AG04449 (cell line): ENCODE measurements around the gene FBXL5.
"Not testable (repeated sequence)": the region's sequence is repeated elsewhere in the genome, so short reads cannot be mapped to it uniquely, and the experiment has no call there.

Experiments used
- CTCF ChIA-PET: fragments of 350-600 bp; formaldehyde crosslinking; extraction: SDS; loops from one replicate; lab custom pipeline; 2021; ENCODE audit warnings: antibody characterized with exemption; lab: Yijun Ruan, JAX
- POLR2A ChIA-PET: fragments of 400-600, 350-600 bp; formaldehyde crosslinking; extraction: SDS; loops from one replicate; lab custom pipeline; 2020; ENCODE audit warnings: antibody characterized with exemption, inconsistent platforms; lab: Yijun Ruan, JAX
- DNase-seq: peaks from one replicate; pipeline ENCODE4 v3.0.0-alpha.2; 2010; ENCODE audit warnings: low read depth, low spot score
- H3K4me3 ChIP-seq: 2 replicates; pipeline ENCODE4 v1.5.1; 2011; ENCODE audit warnings: low read depth, mild to moderate bottlenecking, control low read depth, low read length
- CTCF ChIP-seq: IDR thresholded peaks from one replicate; pipeline ENCODE4 v1.5.1; 2011; ENCODE audit warnings: mild to moderate bottlenecking, moderate library complexity, low read length, control low read depth, inconsistent platforms; ENCODE audit not compliant: insufficient read depth; ENCODE audit errors: missing control alignments

FBXL5 gene

GRCh38 chr4:15636818-15637217 lies 18.3 kb downstream of the FBXL5 start:
- DNase-seq: no peak
- ChIA-PET CTCF (interaction anchor here (0.6 to 0.9 kb wide), 2 partner anchors 8 to 43 kb away, joined by 3 read pairs; no protein-coding TSS in a partner anchor), POLR2A (no interaction called here)
- no peak for TF ChIP-seq CTCF
- H3K4me3 ChIP-seq: no peak overlapping the region

- POLR2A ChIA-PET: interaction anchor here (0.7 kb wide), 1 partner anchor 16 kb away, joined by 3 read pairs; no protein-coding TSS in a partner anchor
Measured at GRCh38 chr4:15617407-15617806, 37.8 kb downstream of the FBXL5 start.

GRCh38 chr4:15614891-15615290 lies 40.3 kb downstream of the FBXL5 start:
- POLR2A ChIA-PET, CTCF ChIA-PET, H3K4me3 ChIP-seq, DNase-seq: not testable (repeated sequence)

More at GRCh38 chr4:15617407-15617806, 37.8 kb downstream of the FBXL5 start:
- H3K4me3 ChIP-seq, DNase-seq: not testable (repeated sequence)
- CTCF ChIA-PET: interaction anchor here (1.7 kb wide), 1 partner anchor 138 kb away, joined by 4 read pairs; no protein-coding TSS in a partner anchor

GRCh38 chr4:15612136-15612535 lies 43.0 kb downstream of the FBXL5 start:
- DNase-seq: no peak
- no peak for TF ChIP-seq CTCF
- ChIA-PET CTCF (no interaction called here), POLR2A (no interaction called here)
- no peak overlapping the region for H3K4me3 ChIP-seq

- no peak for DNase-seq
- TF ChIP-seq CTCF: no peak
- CTCF ChIA-PET: interaction anchor here (1.4 kb wide), 1 partner anchor 13 kb away, joined by 3 read pairs; no protein-coding TSS in a partner anchor
- H3K4me3 ChIP-seq: no peak overlapping the region
- POLR2A ChIA-PET: no interaction called here
Measured at GRCh38 chr4:15610855-15611254, 44.3 kb downstream of the FBXL5 start.

GRCh38 chr4:15605537-15605936 lies 49.6 kb downstream of the FBXL5 start:
- CTCF ChIA-PET: no interaction called here
- DNase-seq: no peak
- POLR2A ChIA-PET: no interaction called here
- no peak overlapping the region for H3K4me3 ChIP-seq
- no peak for TF ChIP-seq CTCF

GRCh38 chr4:15601862-15602261 lies 53.3 kb downstream of the FBXL5 start:
- POLR2A ChIA-PET: no interaction called here
- CTCF ChIA-PET: no interaction called here
- no peak overlapping the region for H3K4me3 ChIP-seq
- no peak for DNase-seq
- TF ChIP-seq CTCF: no peak
